ENCODE measurements around the gene EFCAB6. TPM values are rescaled to one million over a fixed set of nuclear protein-coding genes. Genes with fewer than 3 reads are reported as not detected.

The EFCAB6 gene
- total RNA-seq, 1 experiment from 2014 or later = 0.94 TPM

- TF ChIP-seq ARID4B (CRISPR knock-in tag; IDR thresholded peaks at IDR 0.05; ENCODE audit: borderline replicate concordance) = no peak
- TF ChIP-seq FOXJ3 (CRISPR knock-in tag; IDR thresholded peaks at IDR 0.05; ENCODE audit: borderline replicate concordance) = no peak
- no peak for TF ChIP-seq ERG (CRISPR knock-in tag; IDR thresholded peaks at IDR 0.05)
- TF ChIP-seq RELA (CRISPR knock-in tag; IDR thresholded peaks at IDR 0.05; ENCODE audit: borderline replicate concordance) = no peak
- TF ChIP-seq PRDM15 (CRISPR knock-in tag; IDR thresholded peaks at IDR 0.05) = no peak
- no peak for TF ChIP-seq SP1 (CRISPR knock-in tag; conservative IDR thresholded peaks at IDR 0.05)
- TF ChIP-seq MAX (CRISPR knock-in tag; IDR thresholded peaks at IDR 0.05) = no peak
- no peak for TF ChIP-seq AR (CRISPR knock-in tag; IDR thresholded peaks at IDR 0.05)
- no peak for TF ChIP-seq E2F1 (CRISPR knock-in tag; IDR thresholded peaks at IDR 0.05)
- TF ChIP-seq KAT7 (CRISPR knock-in tag; IDR thresholded peaks at IDR 0.05; ENCODE audit: borderline replicate concordance) = no peak
- no peak for TF ChIP-seq CBFB (CRISPR knock-in tag; IDR thresholded peaks at IDR 0.05; ENCODE audit: low read depth)
- no peak for TF ChIP-seq TP53 (CRISPR knock-in tag; IDR thresholded peaks at IDR 0.05)
- no peak for TF ChIP-seq ELF4 (CRISPR knock-in tag; IDR thresholded peaks at IDR 0.05; ENCODE audit: low read depth)
- no peak for TF ChIP-seq HMGXB4 (CRISPR knock-in tag; IDR thresholded peaks at IDR 0.05)
These were observed 231.8 kb downstream of the EFCAB6 start (continued) for GRCh38 chr22:43580271-43580750.
